GM23248 (cell line): ENCODE results near the gene CACNA2D2.

Experiments
- EZH2 ChIP-seq: fragments of 200-600 bp; sonication (generic); IDR thresholded peaks from 2 replicates; pipeline ENCODE4 v1.6.1; 2018; ENCODE audit warnings: antibody characterized with exemption, mild to moderate bottlenecking; ENCODE audit not compliant: insufficient read depth, poor library complexity, severe bottlenecking
- EZH2phosphoT487 ChIP-seq: fragments of 200-600 bp; sonication (generic); IDR thresholded peaks from 2 replicates; pipeline ENCODE4 v1.6.1; 2018; ENCODE audit warnings: antibody characterized with exemption, moderate library complexity, mild to moderate bottlenecking, low read depth; ENCODE audit not compliant: insufficient read depth

- TF ChIP-seq EZH2phosphoT487 (no peak), EZH2 (no peak)
Measured at GRCh38 chr3:50474717-50475116, 28.7 kb downstream of the CACNA2D2 start.
